NK-92 (cell line): Measurements from ENCODE around the gene CLIC1.

Experiments used
- DNase-seq: peaks from one replicate; lab custom pipeline; 2025; ENCODE audit not compliant: unreplicated experiment; lab: John Stamatoyannopoulos, UW

CLIC1 gene

DNA sequence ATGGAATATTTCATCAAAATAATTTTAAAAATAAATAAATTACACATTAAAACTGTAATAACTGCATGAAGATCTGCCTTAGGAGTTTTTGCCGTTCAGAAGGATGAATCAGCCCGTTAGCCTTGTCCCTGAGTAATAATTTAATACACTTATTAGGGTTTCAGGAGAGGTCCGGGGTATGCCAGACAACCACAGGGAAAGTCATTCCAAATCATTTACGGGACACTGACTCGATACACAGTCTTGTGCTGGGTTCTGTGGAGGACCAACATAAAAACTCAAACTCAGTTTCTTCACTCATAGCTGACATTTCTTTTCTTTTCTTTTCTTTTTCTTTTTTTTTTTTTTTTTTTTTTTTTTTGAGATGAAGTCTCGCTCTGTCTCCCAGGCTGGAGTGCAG, 30.4 kb downstream of the CLIC1 start:
- DNase-seq: no peak

DNA sequence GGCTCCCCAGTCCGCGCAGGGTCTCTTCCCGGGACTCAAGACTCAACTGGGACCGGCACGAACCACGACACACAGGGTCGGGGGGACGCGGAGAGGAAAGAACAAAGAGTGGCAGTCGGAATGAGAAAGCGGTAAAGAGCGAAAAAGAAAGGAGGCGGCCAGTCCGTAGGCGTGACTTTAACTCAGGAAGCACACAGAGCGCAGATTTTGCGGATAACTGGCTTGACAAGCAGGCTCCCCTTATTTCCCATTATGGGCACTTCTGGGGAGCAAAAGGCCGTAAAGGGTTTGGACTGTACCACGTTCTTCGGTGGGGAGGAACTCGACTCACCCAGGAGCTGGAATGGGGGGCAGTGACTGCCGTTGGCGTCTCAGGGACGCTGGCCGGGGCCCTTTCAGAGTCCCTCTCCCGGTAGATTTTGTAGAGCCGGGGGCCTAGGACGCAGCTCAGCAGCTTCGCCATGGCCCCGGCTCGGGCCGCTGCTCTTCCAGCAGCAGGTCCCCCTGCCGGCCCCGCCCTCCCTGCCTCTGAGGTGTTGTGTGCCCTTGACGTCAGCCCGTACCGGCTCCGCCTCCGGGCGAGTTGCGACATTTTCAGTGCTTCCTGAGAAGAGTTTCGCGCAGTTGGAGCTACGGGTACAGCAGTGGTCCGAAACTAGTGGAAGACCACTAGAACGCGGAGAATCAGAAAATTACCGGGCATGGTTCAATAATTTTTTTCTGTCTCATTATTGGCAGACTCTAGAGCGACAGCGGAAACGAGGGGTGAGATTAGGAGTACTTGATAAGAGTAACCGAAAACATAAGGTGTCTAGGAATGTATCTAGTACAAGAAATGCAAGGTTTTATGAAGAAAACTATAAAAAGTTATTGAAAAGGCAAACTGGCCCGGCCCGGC, 33.3 kb downstream of the CLIC1 start, which contains the start of gene ABHD16A:
Gene ABHD16A, minus strand, starts transcription at position 506 of the 898 bp plus-strand sequence. Its CDS starts 43 bp downstream, at position 463.
- peak; percentile 84 for DNase-seq

DNA sequence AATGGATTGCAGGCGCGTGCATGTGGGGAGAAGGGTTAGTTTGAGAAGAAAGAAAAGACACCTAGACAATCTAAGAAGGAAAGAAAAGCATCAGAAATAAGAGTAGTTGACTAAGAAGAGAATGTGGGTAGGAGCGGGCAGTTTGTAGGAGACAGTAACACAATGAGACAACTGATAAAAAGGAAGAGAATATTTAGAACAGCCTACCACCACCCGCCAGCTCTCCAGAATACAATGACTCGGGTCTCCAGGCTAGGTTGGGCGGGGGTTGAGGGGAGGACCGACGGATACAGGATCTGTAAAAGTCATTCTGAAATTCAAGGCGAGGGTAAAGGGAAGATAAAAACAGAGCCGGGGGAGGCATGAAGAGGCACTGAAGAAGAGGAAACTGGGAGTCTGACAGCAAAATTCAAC, 33.9 kb downstream of the CLIC1 start:
- no peak for DNase-seq

DNA sequence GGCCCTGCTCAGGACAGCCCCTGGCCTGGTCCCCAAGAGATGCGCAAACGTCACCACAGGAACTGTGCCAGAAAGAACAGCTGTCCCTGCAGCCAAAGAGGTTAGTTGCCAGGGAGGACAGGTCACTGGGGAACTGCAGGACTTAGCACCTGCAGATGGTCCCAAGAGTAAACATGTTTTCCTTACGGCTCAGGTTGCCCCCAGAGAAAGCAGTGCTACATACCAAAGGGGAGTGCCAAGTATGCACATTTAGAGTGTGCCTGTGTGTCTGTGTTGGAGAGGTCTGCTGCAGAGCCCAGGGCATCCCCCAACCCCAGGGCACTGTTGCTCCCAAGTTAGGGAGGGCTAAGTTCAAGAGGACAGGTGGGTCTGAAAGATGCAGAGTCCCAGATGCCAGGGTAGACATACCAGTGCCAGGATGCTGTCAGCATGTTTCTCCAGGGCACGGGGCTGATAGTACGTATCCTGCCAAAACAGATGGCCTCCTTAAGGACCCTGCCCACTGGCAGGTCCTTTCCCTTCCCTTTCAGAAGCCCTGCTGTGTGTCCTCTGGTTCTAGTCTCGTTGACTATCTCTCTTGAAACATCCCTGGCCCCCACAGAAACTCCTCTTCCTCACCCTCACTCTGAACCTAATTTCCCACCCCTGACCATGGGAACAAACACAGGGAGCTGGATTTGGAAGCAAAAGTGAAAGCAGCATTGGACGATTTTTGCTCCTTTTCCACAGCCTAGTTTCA, 34.5 kb downstream of the CLIC1 start:
- no peak for DNase-seq

DNA sequence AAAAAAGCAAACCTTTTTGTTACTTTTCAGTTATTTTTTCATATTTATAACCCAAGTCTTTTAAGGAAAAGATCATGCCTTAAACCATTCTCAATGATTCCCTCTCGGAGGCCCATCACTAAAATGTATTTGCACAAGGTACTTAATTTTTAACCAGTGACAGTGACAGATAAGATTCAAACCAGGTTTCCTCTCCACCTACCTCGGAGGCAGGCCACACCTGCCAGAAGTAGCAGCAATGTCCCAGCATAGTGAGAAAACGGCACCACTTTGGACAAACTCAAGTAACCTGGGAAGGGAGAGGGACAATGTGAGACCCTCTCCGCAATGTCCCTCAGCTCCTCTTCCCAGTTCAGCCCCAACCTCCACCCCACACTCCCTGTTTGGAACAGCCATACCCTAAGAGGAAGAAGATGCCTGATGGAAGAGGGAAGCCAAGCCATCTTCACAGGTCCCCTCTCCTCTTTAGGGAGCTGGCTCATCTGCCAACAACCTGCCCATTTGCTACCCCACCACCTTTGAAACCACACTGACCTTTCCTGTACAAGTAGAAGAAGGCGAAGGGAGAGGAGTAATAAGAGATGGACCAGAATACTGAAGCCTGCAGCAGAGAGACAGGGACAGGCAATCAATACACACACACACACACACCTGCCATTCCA, 35.5 kb downstream of the CLIC1 start:
- DNase-seq: no peak

DNA sequence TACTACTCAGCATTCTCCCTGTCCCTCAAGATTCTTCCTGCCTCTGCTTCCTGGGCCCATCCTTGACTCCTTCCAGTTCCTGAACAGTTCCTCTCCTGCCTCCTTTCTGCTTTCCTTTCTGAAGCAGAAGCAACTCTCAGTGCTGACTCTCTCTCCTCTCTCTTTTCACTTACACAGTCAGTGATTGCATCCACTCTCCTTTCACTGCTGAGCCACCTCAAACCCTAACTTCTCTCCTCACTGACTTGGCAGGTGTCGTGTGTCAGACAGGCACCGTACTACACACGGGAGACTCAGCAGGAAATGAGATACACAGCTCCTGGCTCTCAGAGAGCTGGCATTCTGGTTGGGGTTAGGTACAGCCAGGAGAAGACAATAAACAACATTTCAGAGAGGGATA, 38.8 kb downstream of the CLIC1 start:
- DNase-seq: no peak

DNA sequence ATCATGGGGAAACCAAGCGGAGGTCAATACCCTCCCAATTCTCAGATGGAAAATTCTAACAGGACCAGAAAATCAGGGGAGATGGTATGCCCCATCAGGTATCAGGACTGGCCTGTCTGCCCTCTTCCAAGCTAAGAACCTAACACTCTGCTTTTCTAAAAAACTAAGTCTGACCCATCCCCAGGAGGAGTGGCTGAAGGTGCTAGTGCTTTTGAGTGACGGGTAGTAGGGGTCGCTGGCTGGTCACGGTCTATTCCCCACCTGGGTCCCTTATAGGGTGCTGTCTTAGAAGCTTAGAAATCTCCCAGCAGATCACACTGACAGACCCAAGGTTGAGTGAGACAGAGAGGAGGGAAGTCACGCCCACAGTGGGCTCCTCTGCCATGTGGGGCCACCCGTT, 42.8 kb downstream of the CLIC1 start:
- DNase-seq: no peak

DNA sequence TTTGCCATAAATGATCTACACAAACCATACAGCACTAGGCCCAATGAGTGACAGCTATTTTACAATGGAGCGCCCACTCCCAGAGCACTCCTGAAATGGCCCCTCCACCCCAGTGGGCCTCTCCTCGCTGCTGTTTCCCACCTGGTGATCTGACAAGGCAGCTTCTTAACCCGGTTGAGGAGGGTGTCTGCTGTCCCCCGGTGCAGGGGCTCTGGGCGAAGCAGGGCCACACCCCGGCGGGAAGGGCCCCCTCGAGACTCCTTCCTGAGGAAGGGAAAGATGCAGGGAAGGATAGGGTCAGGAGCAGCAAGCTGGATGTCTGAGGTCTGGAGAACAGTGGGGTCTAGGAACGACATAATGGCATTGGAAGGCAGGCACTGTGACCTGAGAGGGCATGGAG, 43.4 kb downstream of the CLIC1 start:
- DNase-seq: no peak

DNA sequence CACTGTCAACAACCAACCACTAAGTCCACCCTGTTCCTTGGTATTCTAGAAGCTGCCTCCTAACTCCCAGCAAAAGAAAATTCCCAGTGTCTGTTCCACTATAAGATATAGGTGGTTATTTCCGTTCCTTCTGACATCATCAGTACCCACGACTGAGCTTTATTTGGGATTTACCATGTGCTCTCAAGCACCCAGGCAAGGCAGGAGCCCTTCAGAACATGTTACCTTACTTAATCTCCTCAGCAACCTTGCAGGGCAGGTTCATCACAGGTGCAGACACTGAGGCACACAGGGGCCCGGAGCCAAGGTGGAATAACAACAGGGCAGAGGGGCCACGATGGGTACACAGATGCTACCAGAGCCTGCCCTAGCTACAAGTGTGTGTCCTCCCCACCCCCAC, 44.0 kb downstream of the CLIC1 start:
- DNase-seq: no peak

DNA sequence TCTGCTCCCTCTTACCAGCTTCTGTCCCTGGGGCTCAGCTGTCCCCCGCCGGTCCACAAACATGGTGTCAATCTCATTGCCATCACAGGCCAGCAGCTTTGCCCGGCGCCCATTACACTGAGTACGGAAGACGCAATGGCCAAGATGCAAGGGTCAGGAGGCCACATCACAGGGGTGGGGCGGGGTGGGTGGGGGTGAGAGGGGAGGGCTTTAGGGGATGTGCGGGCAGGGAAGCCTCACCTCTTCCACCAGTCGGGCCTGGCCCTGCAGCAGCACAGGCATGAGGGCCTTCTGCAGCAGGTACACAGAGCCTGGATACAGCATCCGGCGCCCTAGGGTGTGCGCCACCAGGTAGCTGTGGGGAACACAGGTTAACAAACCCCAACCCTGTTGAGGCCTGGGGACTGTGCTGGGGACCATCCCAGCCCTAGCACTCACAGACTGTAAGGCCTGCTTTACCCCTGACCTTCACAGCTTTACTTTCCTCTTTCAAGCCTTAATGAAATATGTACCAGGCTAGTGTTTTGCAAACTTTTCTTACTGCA, 44.7 kb downstream of the CLIC1 start:
- DNase-seq: no peak

DNA sequence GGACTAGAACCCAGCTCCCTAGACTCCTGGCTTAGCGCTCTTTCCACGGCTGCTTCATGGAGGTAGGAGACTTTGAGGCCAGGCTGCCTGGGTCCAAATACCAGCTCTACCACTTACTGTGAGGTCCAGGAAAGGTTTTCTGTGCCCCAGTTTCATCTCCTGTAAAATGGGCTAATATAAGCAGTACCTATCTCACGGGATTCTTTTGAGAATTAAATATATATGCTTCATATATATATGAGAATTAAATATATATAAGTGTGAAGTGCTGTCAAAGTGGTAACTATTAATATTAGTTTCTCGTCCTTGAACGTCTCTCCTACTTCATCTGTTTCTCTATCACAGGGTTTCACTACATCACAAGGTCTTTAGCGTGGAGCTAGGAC, 45.3 kb downstream of the CLIC1 start:
- no peak for DNase-seq

DNA sequence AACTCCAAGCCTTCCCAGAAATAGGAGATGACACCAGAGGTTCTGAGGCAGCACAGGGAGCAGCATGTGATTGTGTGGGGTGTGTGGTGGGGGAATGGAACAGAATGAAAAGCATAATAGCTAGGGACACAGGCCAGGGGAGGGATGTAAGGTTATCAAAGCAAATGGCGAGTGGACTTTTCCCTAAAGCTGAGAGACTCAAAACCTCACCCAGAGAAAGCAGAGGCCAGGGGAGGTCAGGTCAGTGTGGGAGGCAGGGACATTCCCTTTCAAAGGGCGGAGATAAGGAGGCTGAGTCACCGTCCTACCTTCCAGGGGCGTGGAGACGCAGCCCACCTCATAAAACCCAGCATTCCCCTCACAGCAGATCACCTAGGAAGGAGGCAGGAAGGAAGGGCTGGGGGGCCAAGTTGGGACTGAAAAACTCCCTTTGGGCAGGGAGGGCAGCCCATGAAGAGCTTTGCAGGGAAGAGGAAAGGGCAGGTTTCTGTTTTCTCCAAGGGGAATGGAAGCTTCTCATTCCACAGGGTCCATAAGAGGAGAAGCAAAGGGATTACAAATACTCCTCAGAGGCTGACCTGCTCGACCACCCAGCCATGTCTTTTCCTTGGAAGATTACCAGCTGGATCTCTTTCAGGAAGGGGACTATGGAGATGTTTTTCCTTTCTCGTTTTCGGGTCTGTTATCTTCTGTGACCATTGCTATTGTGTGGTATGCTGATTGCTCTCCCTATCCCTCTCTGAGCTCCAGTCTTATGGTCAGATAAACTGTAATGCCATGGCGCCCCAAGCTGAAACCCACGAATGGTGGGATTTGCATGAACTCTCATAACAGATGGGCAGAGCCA, 45.9 kb downstream of the CLIC1 start:
- no peak for DNase-seq

DNA sequence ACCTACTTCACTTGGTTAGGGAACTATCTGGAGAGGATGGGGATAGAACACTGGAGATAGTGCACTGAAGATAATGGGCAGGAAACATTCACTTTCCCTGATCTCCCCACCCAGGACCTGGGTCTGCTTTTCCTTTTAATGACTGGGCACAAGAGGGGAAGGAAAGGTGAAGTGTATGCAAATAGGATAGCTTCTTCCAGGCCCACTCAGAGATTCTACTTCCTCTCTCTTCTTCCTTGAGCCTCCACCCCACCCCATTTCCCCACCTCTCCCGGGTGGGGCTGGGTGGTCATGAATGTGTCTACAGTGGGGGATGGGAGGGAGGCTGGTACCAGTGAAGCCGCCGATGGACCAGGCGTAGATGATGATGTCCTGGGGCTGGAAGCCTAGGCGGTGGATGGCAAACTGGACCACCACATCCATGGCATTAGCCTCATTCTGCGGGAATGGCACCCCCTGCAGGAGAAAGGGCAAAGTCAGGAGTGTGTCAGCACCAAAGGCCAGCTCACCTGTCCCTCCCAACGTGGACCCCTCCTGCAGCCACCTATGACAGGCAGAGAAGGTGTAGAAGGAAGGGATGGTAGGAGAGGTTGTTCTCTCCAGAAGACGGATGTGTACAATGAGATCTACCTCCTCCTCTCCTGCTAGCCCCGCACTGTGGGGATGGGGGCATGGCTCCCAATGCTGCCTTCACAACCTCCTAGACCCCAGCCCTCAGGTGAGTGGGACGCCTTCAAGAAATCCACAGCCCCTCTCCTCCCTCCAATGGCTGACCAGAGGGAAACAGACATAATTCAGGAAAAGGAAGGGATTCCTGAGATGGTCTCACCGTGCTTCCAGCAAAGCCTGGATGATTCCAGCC, 46.9 kb downstream of the CLIC1 start:
- no peak for DNase-seq

DNA sequence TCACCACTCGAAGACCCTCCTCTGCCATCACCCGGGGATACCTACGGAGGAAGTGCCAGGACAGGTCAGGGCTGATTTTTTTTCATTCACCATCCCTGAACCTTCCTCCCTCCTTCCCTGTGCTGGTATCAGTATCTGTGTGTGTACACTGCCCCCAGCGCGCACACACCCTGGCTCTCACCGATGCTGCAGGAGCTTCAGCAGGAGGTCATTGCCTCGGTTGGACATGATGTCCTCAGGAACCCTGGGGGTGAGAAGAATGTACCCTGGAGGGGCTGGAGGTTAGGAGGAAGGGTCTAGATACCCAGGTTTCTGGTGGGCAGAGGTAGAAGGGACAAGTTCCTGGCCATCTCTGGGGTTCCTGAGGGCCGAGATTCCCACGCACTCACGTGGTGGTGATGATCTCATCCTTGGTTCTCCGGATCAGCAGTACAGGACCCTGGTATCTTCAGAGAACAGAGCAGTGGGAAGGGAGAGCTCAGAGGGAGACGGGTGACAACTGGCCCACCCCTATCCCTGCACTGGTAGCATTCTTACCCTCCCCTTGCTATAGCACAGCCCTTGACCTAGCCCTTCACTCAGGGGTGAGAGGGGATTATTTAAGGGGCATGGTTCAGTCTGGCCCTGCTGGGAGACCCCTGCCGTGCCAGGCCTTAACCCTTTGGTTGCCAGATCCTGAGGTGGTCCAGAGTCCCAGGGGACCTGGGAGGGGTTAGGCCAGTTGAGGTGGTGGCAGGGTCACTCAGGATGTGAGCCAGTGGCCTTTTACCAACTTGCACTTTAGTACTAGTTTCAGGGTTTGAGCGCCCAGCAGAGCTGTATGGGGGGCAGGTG, 48.3 kb downstream of the CLIC1 start:
- DNase-seq: no peak

DNA sequence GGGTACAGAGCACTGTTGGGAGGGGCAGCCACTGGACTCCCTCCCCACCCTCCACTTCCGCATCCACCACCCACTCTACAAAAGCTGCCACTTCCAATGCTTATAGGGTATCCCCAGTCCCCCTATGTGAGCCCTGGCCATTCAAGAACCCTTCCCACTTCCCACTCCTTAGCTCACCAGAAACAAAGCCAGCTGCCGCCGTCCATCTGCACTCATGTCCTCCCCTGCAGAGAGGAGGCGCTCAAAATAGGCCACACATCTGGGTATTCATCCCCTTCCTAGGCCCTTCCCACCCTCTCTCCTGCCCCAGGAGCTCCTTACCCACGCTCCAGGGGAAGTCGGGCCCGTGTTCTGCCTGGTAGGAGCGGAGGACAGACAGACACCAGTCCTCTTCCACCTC, 49.0 kb downstream of the CLIC1 start:
- DNase-seq: no peak

DNA sequence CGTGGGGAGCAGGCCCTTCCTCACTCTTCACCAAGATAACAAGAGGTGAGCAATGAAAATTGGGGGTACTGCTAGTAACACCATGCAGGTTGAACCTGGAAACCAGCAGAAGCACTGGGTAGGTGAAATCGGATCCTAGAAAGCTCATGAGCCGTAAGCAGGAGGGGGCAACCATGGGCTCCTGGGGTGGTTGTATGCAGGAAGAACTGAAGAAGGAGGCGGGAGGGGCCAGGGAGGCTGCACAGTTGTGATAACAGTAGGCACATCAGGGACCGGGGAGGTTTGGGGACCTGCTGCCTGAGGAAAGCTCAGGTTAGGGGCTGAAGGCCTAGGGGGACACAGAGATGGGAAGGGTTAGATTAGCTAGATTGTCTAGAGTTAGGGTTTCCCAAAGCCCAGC, 49.8 kb downstream of the CLIC1 start:
- no peak for DNase-seq

DNA sequence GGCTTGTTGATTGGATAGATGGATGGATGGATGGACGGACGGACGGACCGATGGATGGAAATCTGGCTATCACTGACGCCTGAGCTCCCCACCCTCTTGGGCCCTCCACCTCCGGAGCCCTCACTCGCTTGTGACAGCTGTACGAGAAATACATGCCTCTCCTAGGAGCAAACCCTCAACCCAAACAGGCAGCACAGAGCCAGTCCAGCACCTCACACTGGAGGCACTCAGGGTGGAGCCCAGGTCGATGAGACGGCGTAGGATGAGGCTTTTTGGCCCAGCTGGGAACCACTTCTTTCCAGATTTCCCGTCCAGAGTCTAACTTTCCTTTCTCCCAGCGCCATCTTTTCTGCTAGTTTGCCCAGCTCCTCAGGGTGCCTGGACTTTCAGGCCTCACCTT, 52.7 kb downstream of the CLIC1 start:
- no peak for DNase-seq

DNA sequence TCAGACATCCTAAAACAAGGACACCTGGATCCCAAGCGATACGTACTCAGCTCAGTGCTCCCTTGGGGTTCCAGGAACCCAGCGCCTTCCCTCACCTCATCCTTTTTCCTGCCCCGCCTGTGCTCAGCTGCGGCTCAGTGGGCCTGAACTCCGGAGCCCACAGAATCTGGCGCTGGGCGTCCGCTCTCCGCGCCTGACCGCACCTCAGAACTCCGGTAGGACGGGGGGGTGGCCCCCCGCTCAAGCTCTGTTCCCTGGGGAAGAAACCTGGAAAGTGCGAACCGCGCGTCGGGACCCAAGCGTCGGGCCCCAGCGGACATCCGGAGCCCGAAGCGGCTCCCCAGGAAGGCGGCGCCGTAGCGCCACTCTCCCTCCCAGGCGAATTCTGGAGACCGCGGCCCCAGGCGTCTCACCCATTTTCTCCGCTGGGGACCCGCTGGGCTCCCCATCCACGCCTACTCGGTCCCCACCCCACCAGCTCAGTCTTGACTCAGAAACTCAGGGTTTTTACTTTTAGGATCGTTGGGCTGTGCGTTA, 55.1 kb downstream of the CLIC1 start:
- DNase-seq: no peak
